GM23338 (cell line): Measurements from ENCODE around the gene SLC18A2. TPM values are rescaled to one million over a fixed set of nuclear protein-coding genes. Genes with fewer than 3 reads are reported as not detected.

ENCODE experiments used
- ATAC-seq: fragments of 200-7000 bp; cut with Tn5 transposase; 3 replicates; pipeline ENCODE4 v1.9.1; 2020
- DNase-seq: peaks from one replicate; pipeline ENCODE4 v3.0.0-alpha.2; 2015; ENCODE audit warnings: low spot score
- H2AFZ ChIP-seq: fragments of 200-600 bp; sonication (generic); 2 replicates; pipeline ENCODE4 v1.8.0; 2016; ENCODE audit warnings: antibody characterized with exemption, mild to moderate bottlenecking, moderate library complexity
- H3F3A ChIP-seq: fragments of 200-600 bp; sonication (generic); replicated peaks from 2 replicates; pipeline ENCODE4 v1.8.0; 2017; ENCODE audit warnings: antibody characterized with exemption, mixed run types, low read depth
- H3K27ac ChIP-seq: fragments of 200-600 bp; sonication (generic); 2 replicates; pipeline ENCODE4 v1.6.1; 2016; ENCODE audit warnings: low read depth
- H3K27me3 ChIP-seq: fragments of 200-600 bp; sonication (generic); 2 replicates; pipeline ENCODE4 v1.8.0; 2016; ENCODE audit warnings: mild to moderate bottlenecking, mixed run types, moderate library complexity; ENCODE audit not compliant: insufficient read depth
- H3K36me3 ChIP-seq: fragments of 200-600 bp; sonication (generic); 2 replicates; pipeline ENCODE4 v1.8.0; 2016; ENCODE audit warnings: mild to moderate bottlenecking; ENCODE audit not compliant: insufficient read depth
- H3K4me1 ChIP-seq: fragments of 200-600 bp; sonication (generic); 2 replicates; pipeline ENCODE4 v1.8.0; 2016; ENCODE audit warnings: mild to moderate bottlenecking, moderate library complexity; ENCODE audit not compliant: insufficient read depth
- H3K4me2 ChIP-seq: fragments of 200-600 bp; sonication (generic); 2 replicates; pipeline ENCODE4 v1.7.1; 2017; ENCODE audit warnings: mixed run types
- H3K4me3 ChIP-seq: fragments of 200-600 bp; sonication (generic); 2 replicates; pipeline ENCODE4 v1.6.1; 2016; ENCODE audit warnings: mixed run types
- H3K79me2 ChIP-seq: fragments of 200-600 bp; sonication (generic); replicated peaks from 2 replicates; pipeline ENCODE4 v1.8.0; 2017; ENCODE audit warnings: mild to moderate bottlenecking; ENCODE audit not compliant: insufficient read depth
- H3K9me2 ChIP-seq: fragments of 200-600 bp; sonication (generic); 2 replicates; pipeline ENCODE4 v1.8.0; 2017; ENCODE audit not compliant: insufficient read depth
- H4K20me1 ChIP-seq: fragments of 200-600 bp; sonication (generic); replicated peaks from 2 replicates; pipeline ENCODE4 v1.8.0; 2017; ENCODE audit warnings: mild to moderate bottlenecking; ENCODE audit not compliant: insufficient read depth
- H3K27ac Mint-ChIP-seq: 2 replicates; pipeline ENCODE4 v1.8.0; 2020; ENCODE audit warnings: inconsistent platforms, mild to moderate bottlenecking, moderate library complexity, mixed read lengths
- H3K27me3 Mint-ChIP-seq: 3 replicates; pipeline ENCODE4 v1.8.0; 2022; ENCODE audit warnings: low read depth, mild to moderate bottlenecking, moderate library complexity, mixed read lengths, inconsistent platforms; ENCODE audit not compliant: insufficient read depth, poor library complexity
- H3K36me3 Mint-ChIP-seq: 3 replicates; pipeline ENCODE4 v1.8.0; 2021; ENCODE audit warnings: low read depth, mild to moderate bottlenecking, inconsistent platforms, moderate library complexity, mixed read lengths
- H3K4me1 Mint-ChIP-seq: 3 replicates; pipeline ENCODE4 v1.8.0; 2020; ENCODE audit warnings: mild to moderate bottlenecking, inconsistent platforms, mixed read lengths
- H3K4me3 Mint-ChIP-seq: 3 replicates; pipeline ENCODE4 v1.8.0; 2021; ENCODE audit warnings: moderate library complexity, mild to moderate bottlenecking, inconsistent platforms, mixed read lengths
- H3K9me3 Mint-ChIP-seq: 3 replicates; pipeline ENCODE4 v1.8.0; 2020; ENCODE audit warnings: moderate library complexity, mild to moderate bottlenecking, inconsistent platforms, mixed read lengths
- CREB1 ChIP-seq: fragments of 250-450 bp; sonication (Bioruptor Pico); IDR thresholded peaks from 2 replicates; pipeline ENCODE4 v1.5.0; 2020; ENCODE audit warnings: low read depth, mild to moderate bottlenecking, moderate library complexity
- CTCF ChIP-seq, 2 experiments: fragments of 200-600 bp in 1 of 2; sonication (generic) in 1 of 2; conservative IDR thresholded peaks; 2 replicates each; pipeline versions ENCODE4 v1.5.1 to v1.6.1; 2016 to 2017; ENCODE audit warnings: antibody characterized with exemption in 2 of 2, low read depth in 2 of 2, mild to moderate bottlenecking in 2 of 2, moderate library complexity in 1 of 2
- EZH2 ChIP-seq: fragments of 200-600 bp; sonication (generic); IDR thresholded peaks from one replicate; pipeline ENCODE4 v1.8.0; 2017; ENCODE audit warnings: antibody characterized with exemption, mild to moderate bottlenecking, low read depth; ENCODE audit not compliant: unreplicated experiment
- EZH2phosphoT487 ChIP-seq: fragments of 200-600 bp; sonication (generic); IDR thresholded peaks from one replicate; pipeline ENCODE4 v1.8.1; 2018; ENCODE audit warnings: antibody characterized with exemption; ENCODE audit not compliant: unreplicated experiment
- JUNB ChIP-seq: IDR thresholded peaks from one replicate; pipeline ENCODE4 v1.6.1; 2016; ENCODE audit warnings: antibody characterized with exemption; ENCODE audit not compliant: unreplicated experiment
- NANOG ChIP-seq: IDR thresholded peaks from 2 replicates; pipeline ENCODE4 v1.6.1; 2016; ENCODE audit warnings: antibody characterized with exemption, borderline replicate concordance
- POLR2AphosphoS5 ChIP-seq: IDR thresholded peaks from 2 replicates; pipeline ENCODE4 v1.6.1; 2016; ENCODE audit warnings: antibody characterized with exemption, low read depth
- STAT1 ChIP-seq: IDR thresholded peaks from one replicate; pipeline ENCODE4 v1.6.1; 2016; ENCODE audit warnings: antibody characterized with exemption; ENCODE audit not compliant: unreplicated experiment
- ZNF114 ChIP-seq: fragments of 250-450 bp; sonication (Bioruptor Pico); IDR thresholded peaks from 2 replicates; pipeline ENCODE4 v1.5.0; 2020; ENCODE audit warnings: mild to moderate bottlenecking, moderate library complexity
- ZNF462 ChIP-seq: fragments of 250-450 bp; sonication (Bioruptor Pico); IDR thresholded peaks from 2 replicates; pipeline ENCODE4 v1.5.0; 2020; ENCODE audit warnings: mild to moderate bottlenecking, moderate library complexity
- long read RNA-seq: library from polyadenylated mRNA; unstranded; transcript quantifications from one replicate; pipeline ENCODE4 v2.0.0, GENCODE V29; 2020; ENCODE audit not compliant: unreplicated experiment
- polyA plus RNA-seq: library from polyadenylated mRNA; unstranded; fragments of >200 nt; fragmentation: Nextera tagmentation; extraction: Ambion mirVana; gene quantifications from 2 replicates; pipeline ENCODE4 v1.2.1, GENCODE V29; 2016
- total RNA-seq: library from RNA; depleted of rRNA; stranded (reverse); fragments of >200 nt; shearing (Covaris generic); gene quantifications from 2 replicates; pipeline ENCODE4 v1.2.3, GENCODE V29; 2014; rRNA removed

Gene SLC18A2
- total RNA-seq (7.8 and 8.7 TPM in 2 replicates), polyA plus RNA-seq (4.3 TPM in 2 replicates)
- long read RNA-seq, partial matches to known transcripts: 1 of 8 reads
- long read RNA-seq, other reads (novel, unspliced or antisense): 4 of 8 reads

- DNase-seq: peak; percentile 78
- H3K27ac ChIP-seq: no peak within 1 kb of the TSS
- ATAC-seq: peak; percentile 67
- H3K79me2 ChIP-seq: no peaks in the 10 kb centered on the region
- H3K27me3 Mint-ChIP-seq: peaks cover 22% of the 10 kb centered on the region
- no peak within 1 kb of the TSS for H3K27ac Mint-ChIP-seq
- H3K4me3 Mint-ChIP-seq: peak within 1 kb of the TSS; percentile 79
- no peaks in the 10 kb centered on the region for H3K9me2 ChIP-seq
- H3K4me1 Mint-ChIP-seq: peaks cover 5% of the 10 kb centered on the region; the same call in 2 of the 3 replicates
- peak within 1 kb of the TSS; percentile 95 for H2AFZ ChIP-seq
- H3K9me3 Mint-ChIP-seq: peaks cover 3% of the 10 kb centered on the region; the same call in 1 of the 3 replicates
- H4K20me1 ChIP-seq: peaks cover 6% of the 10 kb centered on the region; the same call in 1 of the 2 replicates
- H3F3A ChIP-seq: no peaks in the 10 kb centered on the region
- peak within 1 kb of the TSS; percentile 77 for H3K4me3 ChIP-seq
- TF ChIP-seq CREB1 (CRISPR knock-in tag): peak; percentile 93
- TF ChIP-seq POLR2AphosphoS5: peak; percentile 61; the same call in 1 of the 2 replicates
- no peak for TF ChIP-seq STAT1
- H3K36me3 Mint-ChIP-seq: peaks cover 3% of the 10 kb centered on the region; the same call in 1 of the 3 replicates
- H3K4me1 ChIP-seq: 0 out of 2 replicates have a peak, but pooled peaks cover 6% of the 10 kb centered on the region
- peak within 1 kb of the TSS; percentile 87 for H3K4me2 ChIP-seq
- peaks cover 25% of the 10 kb centered on the region for H3K27me3 ChIP-seq
- no peaks in the 10 kb centered on the region for H3K36me3 ChIP-seq
These were observed at the start of gene SLC18A2 for GRCh38 chr10:117240621-117241529. Gene SLC18A2 (plus strand): TSS chr10:117241114. CDS start chr10:117241694, 580 bp downstream.

DNA sequence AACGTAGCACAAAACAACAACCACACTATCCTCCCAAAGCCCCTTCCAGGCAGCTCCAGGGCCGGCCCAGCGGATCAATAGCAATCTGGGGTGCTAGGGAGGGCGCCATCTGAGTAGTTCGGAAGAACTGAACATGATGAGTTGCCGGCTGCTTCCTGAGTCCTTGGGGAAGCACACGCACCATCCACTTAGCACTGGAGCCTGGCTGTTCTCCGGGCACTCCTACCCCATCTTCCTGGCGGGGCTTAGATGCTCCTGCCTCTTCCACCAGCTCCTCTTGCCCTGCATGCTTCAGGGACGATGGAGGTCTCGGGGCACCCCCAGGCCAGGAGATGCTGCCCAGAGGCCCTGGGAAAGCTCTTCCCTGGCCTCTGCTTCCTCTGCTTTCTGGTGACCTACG, 43.7 kb upstream of the SLC18A2 start, which contains the start of gene KCNK18:
Gene KCNK18, plus strand, starts transcription at position 301 of the 400 bp plus-strand sequence. Its CDS starts 0 bp downstream, at position 301.
- H3K27me3 Mint-ChIP-seq: peaks cover 2% of the 10 kb centered on the region
- TF ChIP-seq CREB1 (CRISPR knock-in tag) (no peak), NANOG (no peak), POLR2AphosphoS5 (no peak), EZH2 (no peak), JUNB (no peak), ZNF462 (CRISPR knock-in tag) (no peak), CTCF (conservative IDR thresholded peaks at IDR 0.05; ENCODE audit: low read depth in 2 of 2) (no peak), ZNF114 (no peak), EZH2phosphoT487 (no peak), STAT1 (no peak)

More for the DNA sequence above, 43.7 kb upstream of the SLC18A2 start, which contains the start of gene KCNK18:
- Histone ChIP-seq H3K4me2 (no peak within 1 kb of the TSS), H3K79me2 (no peaks in the 10 kb centered on the region), H3K27me3 (no peaks in the 10 kb centered on the region), H2AFZ (peak within 1 kb of the TSS; percentile 72; the same call in 1 of the 2 replicates), H3F3A (no peaks in the 10 kb centered on the region), H3K4me3 (no peak within 1 kb of the TSS), H3K36me3 (no peaks in the 10 kb centered on the region), H3K9me2 (0 out of 2 replicates have a peak, but pooled peaks cover 7% of the 10 kb centered on the region), H4K20me1 (no peaks in the 10 kb centered on the region), H3K27ac (no peak within 1 kb of the TSS), H3K4me1 (peaks cover 5% of the 10 kb centered on the region; the same call in 1 of the 2 replicates)
- no peak for DNase-seq
- Mint-ChIP-seq H3K9me3 (no peaks in the 10 kb centered on the region), H3K4me1 (peaks cover 5% of the 10 kb centered on the region), H3K4me3 (no peak within 1 kb of the TSS), H3K27ac (no peak within 1 kb of the TSS), H3K36me3 (no peaks in the 10 kb centered on the region)
- ATAC-seq: no peak
